GM23248 (cell line): ENCODE data around the gene KDF1. TPM values are rescaled to one million over a fixed set of nuclear protein-coding genes. Genes with fewer than 3 reads are reported as not detected.

Source experiments
- DNase-seq: peaks from one replicate; pipeline ENCODE4 v3.0.0-alpha.2; 2015
- H2AFZ ChIP-seq: fragments of 200-600 bp; sonication (generic); 2 replicates; pipeline ENCODE4 v1.6.1; 2016; ENCODE audit warnings: antibody characterized with exemption
- H3F3A ChIP-seq: fragments of 200-600 bp; sonication (generic); 2 replicates; pipeline ENCODE4 v1.6.1; 2016; ENCODE audit warnings: mild to moderate bottlenecking, antibody characterized with exemption, mixed run types; ENCODE audit not compliant: insufficient read depth
- H3K27ac ChIP-seq: fragments of 200-600 bp; sonication (generic); 2 replicates; pipeline ENCODE4 v1.5.1; 2016; ENCODE audit warnings: mild to moderate bottlenecking
- H3K27me3 ChIP-seq: fragments of 200-600 bp; sonication (generic); replicated peaks from 2 replicates; pipeline ENCODE4 v1.6.1; 2016; ENCODE audit warnings: mild to moderate bottlenecking; ENCODE audit not compliant: insufficient read depth
- H3K36me3 ChIP-seq: fragments of 200-600 bp; sonication (generic); 2 replicates; pipeline ENCODE4 v1.6.1; 2016; ENCODE audit warnings: low read depth, mild to moderate bottlenecking
- H3K4me1 ChIP-seq: fragments of 200-600 bp; sonication (generic); 2 replicates; pipeline ENCODE4 v1.6.1; 2016; ENCODE audit warnings: mild to moderate bottlenecking; ENCODE audit not compliant: insufficient read depth
- H3K4me2 ChIP-seq: fragments of 200-600 bp; sonication (generic); one replicate; pipeline ENCODE4 v1.6.1; 2016; ENCODE audit warnings: mild to moderate bottlenecking; ENCODE audit not compliant: unreplicated experiment
- H3K4me3 ChIP-seq: fragments of 200-600 bp; sonication (generic); 2 replicates; pipeline ENCODE4 v1.5.1; 2016; ENCODE audit warnings: mild to moderate bottlenecking
- H3K79me2 ChIP-seq: fragments of 200-600 bp; sonication (generic); 2 replicates; pipeline ENCODE4 v1.6.1; 2016; ENCODE audit warnings: mild to moderate bottlenecking; ENCODE audit not compliant: insufficient read depth
- H3K9ac ChIP-seq: fragments of 200-600 bp; sonication (generic); 2 replicates; pipeline ENCODE4 v1.6.1; 2016; ENCODE audit warnings: mild to moderate bottlenecking
- H3K9me2 ChIP-seq: fragments of 200-600 bp; sonication (generic); 2 replicates; pipeline ENCODE4 v1.6.1; 2016; ENCODE audit warnings: mixed run types, mild to moderate bottlenecking, moderate library complexity; ENCODE audit not compliant: insufficient read depth
- H3K9me3 ChIP-seq: fragments of 200-600 bp; sonication (generic); one replicate; pipeline ENCODE4 v1.6.1; 2017; ENCODE audit warnings: low read depth
- H4K20me1 ChIP-seq: fragments of 200-600 bp; sonication (generic); 2 replicates; pipeline ENCODE4 v1.6.0; 2016; ENCODE audit not compliant: insufficient read depth
- EZH2 ChIP-seq: fragments of 200-600 bp; sonication (generic); IDR thresholded peaks from 2 replicates; pipeline ENCODE4 v1.6.1; 2018; ENCODE audit warnings: antibody characterized with exemption, mild to moderate bottlenecking; ENCODE audit not compliant: insufficient read depth, poor library complexity, severe bottlenecking
- EZH2phosphoT487 ChIP-seq: fragments of 200-600 bp; sonication (generic); IDR thresholded peaks from 2 replicates; pipeline ENCODE4 v1.6.1; 2018; ENCODE audit warnings: antibody characterized with exemption, moderate library complexity, mild to moderate bottlenecking, low read depth; ENCODE audit not compliant: insufficient read depth
- WGBS, 2 experiments: methylation state at CpG; one replicate each; pipeline ENCODE4 v1.1.6; 2015 to 2017; ENCODE audit warnings: low lambda C conversion rate in 2 of 2, low coverage in 1 of 2; ENCODE audit errors: missing lambda C conversion rate in 2 of 2; 5-methylcytosine and 5-hydroxymethylcytosine counted together
- in situ Hi-C: fragments of 300-500 bp; cut with MboI; formaldehyde crosslinking; loops from 2 replicates; pipeline ENCODE4 v1.15.0; 2020
- polyA plus RNA-seq: library from polyadenylated mRNA; unstranded; fragments of >200 nt; fragmentation: Nextera tagmentation; extraction: Ambion mirVana; gene quantifications from 2 replicates; pipeline ENCODE4 v1.2.1, GENCODE V29; 2016
- total RNA-seq: library from RNA; depleted of rRNA; stranded (reverse); fragments of >200 nt; shearing (Covaris generic); gene quantifications from 2 replicates; pipeline ENCODE4 v1.2.3, GENCODE V29; 2014; rRNA removed

KDF1 gene, protein sequence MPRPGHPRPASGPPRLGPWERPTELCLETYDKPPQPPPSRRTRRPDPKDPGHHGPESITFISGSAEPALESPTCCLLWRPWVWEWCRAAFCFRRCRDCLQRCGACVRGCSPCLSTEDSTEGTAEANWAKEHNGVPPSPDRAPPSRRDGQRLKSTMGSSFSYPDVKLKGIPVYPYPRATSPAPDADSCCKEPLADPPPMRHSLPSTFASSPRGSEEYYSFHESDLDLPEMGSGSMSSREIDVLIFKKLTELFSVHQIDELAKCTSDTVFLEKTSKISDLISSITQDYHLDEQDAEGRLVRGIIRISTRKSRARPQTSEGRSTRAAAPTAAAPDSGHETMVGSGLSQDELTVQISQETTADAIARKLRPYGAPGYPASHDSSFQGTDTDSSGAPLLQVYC
- total RNA-seq (not detected in 2 replicates), polyA plus RNA-seq (not detected in 2 replicates)

GRCh38 chr1:26959722-26960624 lies at the start of gene KDF1:
KDF1 (minus strand) TSS chr1:26960468; CDS start chr1:26952380, 8,088 bp downstream.
- Histone ChIP-seq H3K4me2 (peak within 1 kb of the TSS; percentile 40), H3K4me1 (peaks cover 15% of the 10 kb centered on the region), H3F3A (peaks cover 22% of the 10 kb centered on the region), H3K9ac (no peak within 1 kb of the TSS), H3K27ac (no peak within 1 kb of the TSS), H3K27me3 (peaks cover 9% of the 10 kb centered on the region; the same call in 1 of the 2 replicates), H2AFZ (peak within 1 kb of the TSS; percentile 22), H3K4me3 (peak within 1 kb of the TSS; percentile 54), H3K36me3 (no peaks in the 10 kb centered on the region), H3K79me2 (no peaks in the 10 kb centered on the region), H3K9me3 (no peaks in the 10 kb centered on the region), H4K20me1 (no peaks in the 10 kb centered on the region), H3K9me2 (no peaks in the 10 kb centered on the region)
- 5 to 8% methylated on average over 52 to 84 of the region's 86 CpGs for WGBS, 2 experiments
- 0 out of 2 replicates have a peak, but pooled peaks have one; percentile 32 for TF ChIP-seq EZH2phosphoT487
- TF ChIP-seq EZH2, result no peak
- in situ Hi-C loops, result no loop called here
- DNase-seq, result peak; percentile 9

- no peaks in the 10 kb centered on the region for H3K79me2 ChIP-seq
- in situ Hi-C loops, result no loop called here
Measured at GRCh38 chr1:27009601-27010197, 49.4 kb upstream of the KDF1 start.

DNA sequence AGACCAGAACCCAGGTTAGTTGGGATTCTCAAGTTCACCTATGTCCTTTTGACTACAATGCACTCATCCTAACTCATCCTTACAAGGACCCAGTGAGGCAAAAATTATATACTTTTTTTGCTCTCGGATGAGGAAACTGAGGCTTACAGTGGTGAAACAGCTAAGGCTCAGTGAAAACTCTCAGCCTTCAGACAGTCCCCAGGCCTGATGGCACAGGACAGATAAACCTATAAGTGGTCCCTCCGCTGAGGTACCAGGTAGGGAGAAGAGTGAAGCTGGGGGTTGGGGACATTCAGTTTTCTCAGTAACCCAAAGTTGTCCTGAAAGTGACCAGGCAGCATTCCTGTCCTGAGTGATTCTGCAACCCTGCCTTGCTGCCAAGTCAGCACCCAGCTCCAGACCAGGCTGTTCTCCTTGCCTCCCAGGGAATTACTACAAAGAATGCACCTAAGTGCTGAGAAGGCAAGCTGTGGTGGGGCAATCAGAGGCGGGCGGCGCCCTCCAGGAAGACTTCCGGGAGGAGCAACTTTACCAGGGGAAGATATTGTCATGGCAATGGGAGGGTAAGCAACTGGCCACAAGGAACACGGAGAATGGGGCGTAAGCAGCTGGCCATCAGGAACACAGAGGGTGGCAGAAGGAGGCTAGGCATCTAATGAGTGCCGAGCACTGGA lies 47.8 kb upstream of the KDF1 start:
- no peaks in the 10 kb centered on the region for H3K9me2 ChIP-seq
- peak; percentile 58 for DNase-seq
- in situ Hi-C loops, result no loop called here
- H3K4me1 ChIP-seq, result peaks cover 23% of the 10 kb centered on the region
- TF ChIP-seq EZH2 (no peak), EZH2phosphoT487 (no peak)
- H3K9me3 ChIP-seq, result no peaks in the 10 kb centered on the region
- H3K4me2 ChIP-seq, result no peak overlapping the region
- H3K27me3 ChIP-seq, result no peaks in the 10 kb centered on the region
- no peak overlapping the region for H2AFZ ChIP-seq
- H3K9ac ChIP-seq, result no peak overlapping the region
- no peak overlapping the region for H3K27ac ChIP-seq
- H3K36me3 ChIP-seq, result no peaks in the 10 kb centered on the region
- no peak overlapping the region for H3K4me3 ChIP-seq
- 70 to 76% methylated on average over 9 of the region's 9 CpGs for WGBS, 2 experiments
- no peaks in the 10 kb centered on the region for H3K79me2 ChIP-seq
- H3F3A ChIP-seq, result peaks cover 44% of the 10 kb centered on the region
- H4K20me1 ChIP-seq, result no peaks in the 10 kb centered on the region

More at GRCh38 chr1:27009601-27010197, 49.4 kb upstream of the KDF1 start:
- H3K9me2 ChIP-seq, result no peaks in the 10 kb centered on the region
- no peak overlapping the region for H3K4me3 ChIP-seq
- no peak overlapping the region for H2AFZ ChIP-seq
- H3K9me3 ChIP-seq, result no peaks in the 10 kb centered on the region
- no peak overlapping the region for H3K27ac ChIP-seq
- H3K4me1 ChIP-seq, result peaks cover 23% of the 10 kb centered on the region
- no peaks in the 10 kb centered on the region for H4K20me1 ChIP-seq
- H3K27me3 ChIP-seq, result no peaks in the 10 kb centered on the region
- H3K36me3 ChIP-seq, result no peaks in the 10 kb centered on the region
- peak; percentile 42 for DNase-seq
- 79 to 83% methylated on average over 6 of the region's 6 CpGs for WGBS, 2 experiments
- no peak for TF ChIP-seq EZH2phosphoT487
- no peak for TF ChIP-seq EZH2
- no peak overlapping the region for H3K9ac ChIP-seq
- peaks cover 29% of the 10 kb centered on the region for H3F3A ChIP-seq
- H3K4me2 ChIP-seq, result no peak overlapping the region
